ENCODE results near the gene DNMT3A.

Gene DNMT3A

DNA sequence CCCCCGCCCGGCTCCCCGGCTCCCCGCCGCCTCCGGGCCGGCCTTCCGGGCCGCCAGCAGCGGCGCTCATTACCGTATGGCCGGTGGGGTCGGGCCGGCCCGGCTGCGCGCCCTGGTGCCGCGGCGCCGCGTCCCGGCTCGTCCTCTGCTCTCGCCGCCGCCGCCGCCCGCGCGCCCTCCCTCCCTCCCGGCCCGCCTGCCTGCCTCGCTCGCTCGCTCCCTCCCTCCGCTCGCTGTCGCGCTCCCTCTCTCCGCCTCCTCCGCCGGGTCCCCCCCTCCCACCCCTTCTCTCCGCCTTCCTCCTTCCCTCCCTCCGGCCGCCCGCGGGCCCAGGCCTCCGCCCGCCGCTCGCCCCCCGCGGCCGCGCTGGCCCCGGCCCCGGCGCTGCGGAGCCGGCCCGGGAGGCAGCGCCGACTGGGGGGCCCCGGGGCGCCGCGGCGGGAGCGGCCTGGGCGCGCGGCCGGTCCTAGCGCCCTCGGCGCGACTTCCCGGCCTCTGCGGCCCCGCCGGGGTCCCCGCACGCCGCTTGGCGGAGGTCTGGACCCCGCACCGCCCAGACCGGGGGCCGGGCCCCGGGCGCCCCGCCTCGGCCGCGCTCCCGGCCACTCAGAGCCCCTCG is at the start of gene DNMT3A:
TSS of gene DNMT3A (minus strand) at position 173 of the 619 bp plus-strand sequence. CDS start 27,941 bp downstream, outside the sequence.
- no peak for DNase-seq (ENCODE audit: low read depth)

DNA sequence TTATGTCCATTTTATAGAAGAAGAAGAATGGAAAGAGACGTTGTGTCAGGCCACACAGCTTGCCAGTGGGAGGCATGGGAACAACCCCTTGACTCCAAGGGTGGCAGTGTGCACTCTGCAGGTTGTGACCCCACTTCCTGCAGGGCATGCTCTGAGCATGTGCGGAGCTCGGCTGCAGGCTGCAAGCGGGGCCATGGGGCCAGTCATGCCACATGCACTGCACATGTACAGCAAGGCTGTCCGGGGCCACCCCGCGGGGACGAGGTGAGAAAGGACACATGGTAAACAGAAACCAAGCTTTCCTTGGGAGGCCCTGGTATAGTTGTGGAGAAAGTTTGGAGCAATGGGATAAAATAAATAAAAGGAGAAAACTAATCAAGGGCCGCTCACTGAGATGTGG is 47.4 kb upstream of the DNMT3A start:
- no peak for DNase-seq (ENCODE audit: low read depth)

DNA sequence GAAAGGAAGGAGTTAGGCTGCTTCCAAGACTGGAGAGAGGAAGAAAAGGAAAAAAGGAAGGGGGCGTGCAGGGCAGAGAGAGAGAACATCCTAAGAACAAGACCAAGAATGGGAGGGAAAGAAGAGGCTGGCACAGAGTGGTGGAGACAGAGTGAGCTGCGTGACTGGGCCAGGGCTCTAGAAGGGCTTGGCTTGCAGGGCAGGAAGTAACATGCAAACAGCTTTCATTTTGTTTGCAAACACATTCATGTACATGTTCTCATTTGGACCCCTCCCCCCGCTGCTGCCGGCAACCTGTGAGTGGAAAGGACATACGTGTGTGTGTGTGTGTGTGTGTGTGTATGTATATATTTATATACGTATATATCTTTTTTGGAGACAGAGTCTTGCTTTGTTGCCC is 46.8 kb upstream of the DNMT3A start:
- DNase-seq (ENCODE audit: low read depth) = no peak

DNA sequence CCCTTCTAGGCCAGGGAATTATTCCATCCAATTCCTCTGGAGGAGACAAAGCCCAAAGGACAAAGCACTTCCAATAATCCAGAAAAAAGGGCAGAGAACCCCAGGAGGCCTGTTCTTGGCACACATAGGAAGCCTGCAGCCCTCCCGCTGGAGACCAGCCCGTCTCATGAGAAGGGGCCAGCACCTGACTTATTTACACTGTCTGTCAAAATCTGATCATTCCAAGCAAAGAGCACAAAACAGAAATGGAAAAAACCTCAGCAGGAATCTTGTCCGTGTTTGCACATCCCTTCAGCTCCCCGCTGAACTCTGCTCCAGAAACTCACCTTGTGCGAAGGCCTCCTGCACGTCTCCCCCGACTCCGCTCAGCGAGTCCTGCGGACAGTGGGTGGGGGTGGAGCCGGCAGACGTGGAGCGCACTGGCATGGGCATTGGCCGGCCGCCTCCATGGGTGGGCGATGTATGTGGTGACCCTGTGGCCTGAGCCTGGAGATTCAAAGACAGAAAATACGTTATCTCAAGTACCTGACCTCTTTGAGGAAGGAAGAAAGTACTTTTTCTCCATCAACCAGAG is 46.2 kb upstream of the DNMT3A start:
- no peak for DNase-seq (ENCODE audit: low read depth)

DNA sequence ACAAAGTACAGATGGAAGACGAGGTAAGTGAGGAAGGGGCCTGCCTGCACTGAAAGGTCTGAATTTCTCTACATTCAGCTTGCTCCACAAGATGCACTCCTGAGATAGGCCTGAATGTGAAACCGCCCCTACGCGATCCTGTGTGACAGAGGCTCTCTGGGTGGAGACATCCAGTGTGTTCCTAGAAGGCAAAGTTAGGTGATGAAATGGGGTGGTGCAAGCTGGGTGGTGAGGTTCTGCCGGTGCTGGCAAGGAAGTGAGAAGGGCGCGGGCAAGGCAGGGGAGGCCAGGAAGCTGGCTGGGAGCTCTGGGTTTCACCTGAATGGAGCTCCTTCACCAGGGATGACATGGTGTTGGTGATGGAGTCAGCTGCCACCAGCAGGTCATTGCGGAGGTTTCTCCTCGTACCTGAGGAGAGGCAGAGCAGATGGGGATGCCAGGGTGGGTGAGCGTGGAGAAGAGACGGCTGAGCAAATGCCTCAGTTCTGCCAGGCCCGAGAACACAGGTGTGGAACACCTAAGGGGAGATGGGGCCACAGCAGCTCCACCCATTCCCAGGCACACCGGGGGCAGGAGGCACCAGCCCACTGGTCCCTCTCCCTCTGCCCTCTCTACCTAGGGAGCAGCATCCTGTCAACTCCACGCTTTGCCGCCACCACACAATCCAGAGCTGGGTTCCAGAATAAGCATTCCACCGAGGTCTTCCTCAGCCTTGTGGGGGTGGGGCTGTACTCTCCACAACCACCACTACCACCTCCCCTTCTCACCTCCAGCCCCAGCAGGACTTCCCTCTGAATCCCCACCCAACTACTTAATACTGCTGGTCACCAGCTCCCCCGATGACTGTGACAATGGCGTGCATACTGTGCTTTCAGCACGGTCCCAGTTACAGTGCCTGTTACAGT is 45.5 kb upstream of the DNMT3A start:
- no peak for DNase-seq (ENCODE audit: low read depth)

DNA sequence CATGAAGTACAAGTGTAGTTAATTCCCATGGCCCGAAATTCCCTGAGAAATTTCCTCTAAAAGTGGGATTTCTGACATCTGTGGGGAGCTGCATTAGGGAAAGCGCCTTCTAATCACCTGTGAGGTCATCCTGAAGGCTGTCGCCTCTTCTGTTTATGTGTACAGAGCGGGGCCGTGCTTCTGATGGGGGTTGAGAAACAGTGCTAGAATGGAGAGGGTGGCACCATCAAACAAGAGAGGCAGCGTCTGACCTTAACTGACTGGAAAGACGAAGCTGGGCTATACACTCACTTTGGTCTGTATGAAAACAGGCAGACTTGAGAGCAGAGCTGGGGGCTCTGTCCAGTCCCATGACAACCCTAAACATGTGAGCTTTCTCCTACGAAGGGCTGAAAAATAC is 44.2 kb upstream of the DNMT3A start:
- no peak for DNase-seq (ENCODE audit: low read depth)

DNA sequence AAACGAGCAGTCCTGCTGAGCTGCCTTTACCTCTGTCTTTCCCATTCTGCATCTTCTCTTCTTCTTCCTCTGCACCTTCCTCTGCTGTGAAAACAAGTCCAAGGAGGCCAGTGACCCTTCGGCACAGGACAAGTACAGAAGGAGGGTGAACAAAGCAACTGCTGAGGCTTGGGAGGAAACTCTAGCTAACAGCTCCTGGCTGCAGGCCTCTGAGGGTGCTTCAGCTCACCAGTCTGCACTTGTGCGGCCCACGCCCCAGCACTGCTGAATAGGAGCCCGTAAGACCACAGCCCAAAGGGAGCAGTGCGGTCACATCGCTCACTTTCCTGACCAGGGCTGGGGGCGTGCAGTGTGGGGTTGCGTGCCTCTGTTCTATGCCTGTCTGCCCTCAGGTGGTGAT is 42.1 kb upstream of the DNMT3A start:
- DNase-seq (ENCODE audit: low read depth) = no peak

DNA sequence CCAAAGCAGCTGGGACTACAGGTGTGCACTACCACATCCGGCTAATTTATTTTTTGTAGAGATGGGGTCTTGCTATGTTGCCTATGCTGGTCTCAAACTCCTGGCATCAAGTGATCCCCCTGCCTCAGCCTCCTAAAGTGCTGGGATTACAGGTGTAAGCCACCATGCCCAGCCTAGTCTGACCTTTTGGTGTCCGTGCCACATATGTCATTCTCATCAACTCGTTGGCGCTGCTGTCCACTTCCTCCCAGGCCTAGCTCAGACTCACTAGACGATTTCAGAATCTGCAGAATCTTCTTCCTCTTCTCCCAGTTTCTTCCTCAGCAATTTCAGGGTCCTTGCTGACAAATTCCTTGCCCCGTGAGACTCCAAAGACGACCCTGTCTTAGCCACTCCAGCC is 39.8 kb upstream of the DNMT3A start:
- no peak for DNase-seq (ENCODE audit: low read depth)

DNA sequence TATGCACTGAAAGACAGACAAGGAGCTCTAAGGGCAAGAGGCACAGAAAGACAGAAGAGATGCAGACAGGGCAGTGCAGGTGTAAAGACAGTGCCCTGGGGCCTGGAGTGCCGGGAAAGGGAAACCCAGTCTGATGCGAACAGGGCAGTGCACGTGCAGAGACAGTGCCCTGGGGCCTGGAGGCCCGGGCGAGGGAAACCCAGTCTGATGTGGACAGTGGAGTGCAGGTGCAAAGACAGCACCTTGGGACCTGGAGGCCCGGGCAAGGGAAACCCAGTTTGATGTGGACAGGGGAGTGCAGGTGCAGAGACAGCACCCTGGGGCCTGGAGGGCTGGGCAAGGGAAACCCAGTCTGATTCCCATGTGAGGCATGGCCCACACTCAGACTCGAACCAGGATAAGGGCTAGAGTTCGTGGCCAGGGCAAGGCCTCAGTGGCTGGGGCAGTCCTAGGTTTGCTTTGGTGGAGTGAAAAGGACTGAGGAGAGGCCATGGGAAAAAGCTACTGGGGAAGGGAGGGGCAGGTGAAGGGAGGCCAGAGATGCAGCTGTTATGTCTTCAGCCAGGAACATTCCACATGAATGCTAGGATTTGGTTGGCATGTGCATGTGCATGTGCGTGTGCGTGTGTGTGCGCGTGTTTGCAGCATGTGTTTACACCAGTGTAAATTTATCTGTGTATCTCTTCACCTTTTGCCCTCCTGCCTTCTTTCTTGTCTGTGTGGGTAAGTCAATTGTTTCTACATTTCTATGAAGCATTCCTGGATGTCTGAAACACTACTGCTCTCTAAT is 39.1 kb upstream of the DNMT3A start:
- no peak for DNase-seq (ENCODE audit: low read depth)

DNA sequence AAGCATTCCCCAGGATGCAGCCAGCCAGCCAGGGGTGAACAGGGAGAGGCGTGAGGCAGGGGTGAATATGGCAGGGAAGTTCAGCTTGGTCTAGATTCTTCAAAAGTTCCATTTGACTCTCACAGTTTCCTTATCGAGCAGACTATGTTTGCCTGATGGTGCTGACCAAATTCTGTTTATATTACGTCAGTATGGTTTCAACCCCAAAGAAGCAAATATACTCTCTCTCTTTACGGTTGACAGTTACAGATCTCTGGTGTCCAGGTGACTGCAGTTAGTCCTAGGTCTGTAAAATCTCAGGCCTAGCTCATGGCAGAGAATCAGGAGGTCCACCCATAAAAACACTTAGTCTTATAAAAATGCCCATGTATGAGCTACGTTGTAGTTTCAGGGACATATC is 38.3 kb upstream of the DNMT3A start:
- no peak for DNase-seq (ENCODE audit: low read depth)

DNA sequence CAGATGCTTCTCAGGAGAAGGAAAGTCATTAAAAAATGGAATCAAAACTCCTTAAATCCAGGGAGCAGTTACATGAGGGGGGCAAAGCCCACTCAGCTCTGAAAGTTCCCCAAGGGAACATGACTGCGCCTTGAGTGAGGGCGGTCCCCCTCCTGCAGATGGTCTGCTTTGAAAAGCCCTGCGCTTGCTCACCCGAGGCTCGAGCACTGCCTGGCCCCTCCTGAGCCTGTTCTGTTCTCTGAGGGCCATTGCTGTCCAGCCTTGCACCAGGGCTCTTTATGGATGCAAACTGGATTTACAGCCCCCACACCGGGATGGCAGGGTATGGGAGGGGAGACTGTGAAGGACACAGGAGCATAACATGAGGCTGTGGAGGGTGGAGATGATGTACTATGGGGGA is 37.8 kb upstream of the DNMT3A start:
- DNase-seq (ENCODE audit: low read depth) = no peak

DNA sequence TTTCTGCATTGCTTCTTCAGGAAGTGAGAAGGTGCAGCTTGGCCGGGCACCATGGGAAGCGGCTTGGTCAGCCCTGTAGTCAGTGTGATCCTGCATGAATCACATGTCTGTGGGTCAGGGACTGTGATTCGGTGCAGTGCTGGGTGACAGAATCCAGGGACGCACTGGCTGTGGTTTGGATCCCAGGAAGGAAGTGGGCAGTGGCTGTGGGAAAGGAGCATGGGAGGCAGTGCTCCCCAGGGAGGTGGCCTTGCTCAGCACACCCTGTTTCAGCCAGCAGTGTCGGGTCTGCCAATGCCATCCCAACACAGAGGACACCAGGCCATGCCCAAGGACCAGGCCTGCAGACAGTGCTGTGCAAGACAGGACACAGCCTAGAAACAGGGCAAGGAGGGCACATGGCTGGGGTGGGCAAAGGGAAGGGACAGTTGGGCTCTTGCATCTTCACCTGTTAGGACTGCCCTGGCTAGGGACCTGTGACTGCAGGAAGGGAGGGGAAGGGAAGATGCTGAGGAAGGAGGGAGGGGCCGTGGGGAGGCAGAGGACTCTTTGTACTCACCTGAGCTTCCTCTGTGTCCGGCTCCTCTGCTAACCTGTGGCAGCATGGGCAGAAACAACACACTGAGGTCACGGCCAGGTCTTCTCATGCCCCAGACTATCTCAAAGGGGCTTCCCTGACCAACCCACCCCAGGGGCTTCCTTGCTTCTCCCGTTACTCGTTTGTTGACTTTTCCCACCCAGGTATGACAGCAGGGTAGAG is 37.2 kb upstream of the DNMT3A start:
- no peak for DNase-seq (ENCODE audit: low read depth)

DNA sequence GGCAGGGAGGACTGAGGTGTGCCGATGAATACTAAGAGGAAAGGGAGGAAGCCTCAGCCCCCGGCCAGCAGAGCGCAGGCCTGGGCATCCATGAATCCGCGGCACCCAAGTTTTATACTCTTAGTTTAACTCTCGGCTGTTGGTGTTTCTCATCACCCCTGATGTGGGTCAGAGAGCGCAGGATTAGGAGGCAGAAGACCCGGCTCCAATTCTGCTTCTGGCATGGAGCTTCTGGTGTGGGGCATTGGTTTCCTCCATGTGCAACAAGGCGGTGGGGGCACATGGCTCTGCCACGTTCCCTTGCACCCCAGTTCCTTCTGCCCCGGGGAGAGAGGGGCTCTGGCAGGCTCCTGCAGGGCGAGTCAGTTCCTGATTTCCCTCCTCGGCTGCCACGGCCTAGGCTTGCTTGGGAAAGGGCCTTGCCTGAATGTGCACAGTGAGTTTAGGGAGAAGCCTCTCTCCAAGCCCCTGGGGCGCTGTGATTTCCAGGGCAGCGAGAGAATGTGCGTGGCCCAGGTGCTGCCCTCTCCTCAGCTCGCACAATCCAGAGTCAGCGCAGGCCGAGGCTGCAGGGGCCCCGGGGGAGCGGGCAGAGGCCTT is 36.2 kb upstream of the DNMT3A start:
- no peak for DNase-seq (ENCODE audit: low read depth)

DNA sequence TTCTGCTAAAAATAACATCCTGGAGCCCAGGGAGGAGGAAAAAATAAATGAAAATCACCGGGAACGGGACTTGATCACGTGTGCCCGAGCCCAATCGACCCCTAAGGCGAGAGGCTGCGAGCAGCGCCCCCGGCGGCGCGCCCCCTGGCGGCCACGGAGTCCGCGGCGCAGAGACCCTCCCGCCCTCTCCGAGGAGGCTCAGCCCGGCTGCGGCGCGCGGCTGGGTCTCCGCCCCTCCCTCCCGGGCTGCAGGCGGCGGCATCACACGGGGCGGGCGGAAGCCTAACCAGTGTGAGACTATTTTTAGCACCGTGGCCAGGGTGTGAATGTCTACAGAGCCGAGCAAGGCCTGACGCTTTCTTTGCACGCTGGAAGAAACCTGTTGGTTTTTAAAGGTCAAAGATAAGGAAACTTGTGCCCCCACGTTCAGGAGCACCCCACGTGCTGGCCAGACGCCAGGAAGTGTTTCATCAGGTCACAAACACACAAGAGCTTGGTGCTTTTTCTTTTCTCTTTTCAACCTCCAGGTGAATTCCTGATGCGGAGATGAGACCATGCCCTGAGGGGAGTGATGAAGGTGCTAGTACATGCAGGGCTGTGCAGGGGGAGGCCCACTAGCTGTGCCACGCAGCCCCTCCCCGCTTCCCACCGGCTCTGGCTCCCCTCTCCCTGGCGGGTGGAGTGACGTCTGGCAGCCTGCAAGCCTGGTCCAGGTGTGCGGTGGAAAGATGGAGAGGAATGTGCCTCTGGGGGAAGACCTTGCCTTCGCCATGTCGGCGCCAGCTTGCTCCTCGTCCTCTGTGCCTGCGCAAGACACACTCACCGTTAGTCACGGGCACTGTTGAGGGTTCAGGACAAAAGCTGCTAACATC is 35.3 kb upstream of the DNMT3A start:
- peak; percentile 33 for DNase-seq (ENCODE audit: low read depth)

DNA sequence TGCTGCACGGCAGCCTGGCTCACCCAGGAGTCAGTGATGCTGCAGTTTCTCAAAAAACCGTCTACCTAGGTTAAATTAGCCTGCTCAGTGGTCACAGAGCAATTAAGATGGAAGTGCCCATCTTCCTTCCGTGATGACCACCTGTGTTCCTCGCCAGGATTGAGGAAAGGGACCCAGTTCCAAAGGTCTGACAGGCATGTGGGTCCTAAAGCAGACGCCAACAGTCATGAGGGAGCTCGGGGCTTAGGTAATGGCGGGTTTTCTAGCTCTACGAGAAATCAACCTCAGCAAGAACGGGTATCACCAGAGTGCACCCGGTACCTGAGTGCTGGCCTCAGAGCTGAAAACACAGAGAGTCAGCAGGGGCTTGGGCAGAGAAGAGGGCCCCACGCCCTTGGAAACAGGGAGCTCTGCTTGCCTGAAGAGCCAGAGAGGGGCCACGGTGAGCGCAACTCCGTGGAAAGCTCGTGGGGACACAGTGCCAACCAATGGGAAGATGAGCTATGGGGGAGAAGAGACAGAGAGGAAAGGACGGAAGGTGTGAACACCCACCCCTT is 34.3 kb upstream of the DNMT3A start:
- DNase-seq (ENCODE audit: low read depth) = no peak

DNA sequence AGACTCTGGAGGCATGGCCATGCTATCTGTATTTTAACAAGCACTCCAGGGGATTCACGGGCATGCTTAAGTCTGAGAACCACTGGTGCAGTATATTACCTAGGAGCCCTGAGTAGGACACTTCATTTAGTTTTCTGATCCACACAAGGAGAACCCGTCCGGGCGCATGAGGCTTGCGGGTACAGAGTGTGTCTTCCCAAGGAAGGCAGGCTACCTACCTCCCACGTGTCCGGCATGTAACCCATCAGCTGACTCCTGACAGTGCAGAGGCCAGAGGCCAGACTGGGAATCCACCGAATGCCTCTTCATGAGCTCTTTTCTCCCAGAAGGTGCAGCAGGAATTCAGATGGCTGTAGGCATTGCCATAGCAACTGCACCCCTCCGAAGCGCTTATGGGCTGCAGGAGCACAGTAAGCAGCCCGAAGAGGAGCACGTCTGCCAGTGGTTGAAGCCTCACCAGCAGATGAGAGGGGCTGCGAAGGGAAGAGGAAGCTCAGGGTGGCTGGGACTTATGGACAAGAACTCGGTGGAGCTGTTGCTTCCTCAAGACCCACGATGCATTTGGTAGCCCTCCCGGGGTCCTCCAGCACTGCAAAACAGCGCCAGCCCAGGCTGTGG is 33.8 kb upstream of the DNMT3A start:
- no peak for DNase-seq (ENCODE audit: low read depth)

DNA sequence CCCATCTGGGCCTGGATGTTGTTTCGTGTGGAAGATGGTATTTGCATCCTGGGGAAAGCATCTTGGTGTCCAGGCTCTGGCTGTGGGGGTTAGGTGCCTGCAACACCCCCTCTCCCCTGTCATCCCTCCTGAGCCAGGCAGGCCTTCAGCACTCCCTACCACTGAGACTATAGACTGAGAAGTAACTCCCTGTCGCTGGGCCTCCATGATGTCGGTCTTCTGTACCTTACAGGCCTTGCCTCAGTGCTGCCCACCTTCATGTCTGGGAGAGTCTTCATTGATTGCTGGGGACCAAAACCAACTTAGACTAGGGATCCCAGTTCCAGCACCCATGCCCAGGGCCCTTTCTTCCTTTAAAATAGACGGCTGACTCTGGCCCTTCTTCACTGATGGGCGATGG is 33.1 kb upstream of the DNMT3A start:
- no peak for DNase-seq (ENCODE audit: low read depth)

DNA sequence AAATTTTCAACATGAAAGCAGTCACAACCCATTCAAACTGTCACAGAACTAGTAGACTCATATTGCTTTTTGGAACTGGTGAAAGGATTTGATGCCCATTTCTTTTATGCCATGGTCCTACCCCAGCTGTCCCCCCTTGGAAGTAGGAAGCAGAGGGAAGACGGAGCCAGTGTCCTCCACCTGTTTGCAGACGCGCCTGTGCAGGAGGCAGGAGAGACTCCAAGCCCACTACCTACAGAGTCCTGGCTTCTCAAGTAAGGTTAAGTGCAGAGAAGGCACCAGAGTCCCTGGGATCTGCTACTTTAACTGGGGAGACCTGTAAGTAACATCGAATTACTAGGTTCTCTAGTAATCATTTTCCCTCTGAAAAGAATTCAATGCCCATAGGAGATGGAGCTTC is 32.7 kb upstream of the DNMT3A start:
- no peak for DNase-seq (ENCODE audit: low read depth)

DNA sequence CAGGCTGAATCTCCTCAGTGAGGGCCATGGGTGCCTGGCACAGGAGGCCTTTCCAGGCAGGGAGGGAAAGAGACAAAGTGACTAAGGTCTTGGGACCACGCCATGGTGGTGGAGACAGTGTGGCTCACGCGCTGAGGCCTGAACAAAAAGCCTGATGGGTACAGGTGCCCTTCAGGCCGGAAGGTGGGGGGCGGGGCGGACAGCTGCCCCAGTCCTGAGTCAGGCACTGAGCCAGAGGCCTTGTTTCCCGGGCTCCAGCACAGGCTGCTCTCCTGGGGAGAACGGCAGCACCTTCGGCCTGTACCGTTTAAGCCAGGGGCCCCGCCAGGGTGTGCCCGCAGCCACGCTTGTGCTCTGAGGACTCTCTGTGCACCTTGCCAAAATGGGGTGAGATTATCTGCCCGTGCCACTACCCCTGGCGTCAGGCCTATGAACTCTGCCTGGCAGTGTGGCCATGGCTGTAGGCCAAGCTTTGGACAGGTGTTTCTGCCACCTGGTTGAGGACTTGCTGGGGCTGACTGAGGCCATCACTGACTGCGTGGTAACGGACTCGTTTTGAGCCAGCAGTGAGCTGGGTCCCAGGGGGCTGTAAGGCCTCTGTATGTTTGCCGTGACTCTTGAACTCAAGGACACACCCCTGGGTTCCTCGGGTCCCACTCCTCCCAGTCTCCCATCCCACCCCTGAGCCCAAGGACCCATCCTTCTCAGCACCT is 31.7 kb upstream of the DNMT3A start:
- DNase-seq (ENCODE audit: low read depth) = no peak
